Measurements from ENCODE around the gene HPSE2. TPM values are rescaled to one million over a fixed set of nuclear protein-coding genes. Genes with fewer than 3 reads are reported as not detected.

Gene HPSE2
- total RNA-seq, 1 experiment from 2014 or later, result 0.20 TPM

- H3K4me2 ChIP-seq (ENCODE audit: insufficient read depth, insufficient read length, low read length), result no peak overlapping the region
- H3K14ac ChIP-seq (ENCODE audit: insufficient read depth, low read length), result no peak overlapping the region
- Mint-ChIP-seq H3K27me3 (ENCODE audit: low read depth) (no peaks in the 10 kb centered on the region), H3K4me1 (no peaks in the 10 kb centered on the region), H3K27ac (no peak overlapping the region), H3K9me3 (no peaks in the 10 kb centered on the region), H3K4me3 (no peak overlapping the region), H3K36me3 (ENCODE audit: insufficient read depth in 1 of 3, low read depth in 3 of 3) (no peaks in the 10 kb centered on the region)
- H3T11ph ChIP-seq (ENCODE audit: low read length), result no peak overlapping the region
- no peaks in the 10 kb centered on the region for H3K23me2 ChIP-seq (ENCODE audit: insufficient read length, low read depth, low read length, poor library complexity, severe bottlenecking)
- no peaks in the 10 kb centered on the region for H3K27me3 ChIP-seq (ENCODE audit: insufficient read depth, low read length)
- no peak overlapping the region for H3K56ac ChIP-seq (ENCODE audit: insufficient read length, low read depth, low read length)
- no peak overlapping the region for H3K23ac ChIP-seq (ENCODE audit: insufficient read length, low read depth, low read length)
- no peak for DNase-seq
- H3K18ac ChIP-seq (ENCODE audit: insufficient read length, low read depth, low read length), result no peak overlapping the region
- no peak overlapping the region for H4K8ac ChIP-seq (replicated peaks; ENCODE audit: insufficient read length, low read depth, low read length)
- no peak overlapping the region for H2BK12ac ChIP-seq (ENCODE audit: insufficient read length, low read depth, low read length)
- H3K4ac ChIP-seq (ENCODE audit: low read depth, low read length), result no peak overlapping the region
- H2BK15ac ChIP-seq (ENCODE audit: low read depth, low read length), result no peak overlapping the region
- TF ChIP-seq CTCF (conservative IDR thresholded peaks at IDR 0.05), result no peak
- no peak overlapping the region for H4K91ac ChIP-seq (ENCODE audit: insufficient read length, low read depth, low read length)
- no peaks in the 10 kb centered on the region for H3K4me1 ChIP-seq (ENCODE audit: insufficient read depth, low read length)
- H3K27ac ChIP-seq (ENCODE audit: insufficient read length, low read depth, low read length), result no peak overlapping the region
- H4K20me1 ChIP-seq (ENCODE audit: control insufficient read depth, insufficient read depth, insufficient read length), result no peaks in the 10 kb centered on the region
- no peaks in the 10 kb centered on the region for H3K9me3 ChIP-seq (ENCODE audit: control insufficient read depth, low read depth, low read length)
- H3K79me2 ChIP-seq (ENCODE audit: insufficient read depth, low read length), result no peaks in the 10 kb centered on the region
- H3K9ac ChIP-seq (ENCODE audit: extremely low read depth, insufficient read length, low read length), result no peak overlapping the region
- no peak overlapping the region for H2BK5ac ChIP-seq (ENCODE audit: insufficient read length, low read length)
- H2BK120ac ChIP-seq (ENCODE audit: low read depth, low read length, poor library complexity, severe bottlenecking), result no peak overlapping the region
- no peak overlapping the region for H4K5ac ChIP-seq (ENCODE audit: insufficient read length, low read depth, low read length)
- H2AFZ ChIP-seq (ENCODE audit: low read length), result no peak overlapping the region
- no peak overlapping the region for H2BK20ac ChIP-seq (ENCODE audit: low read depth, low read length, poor library complexity, severe bottlenecking)
- H2AK5ac ChIP-seq (ENCODE audit: insufficient read length, low read length), result no peak overlapping the region
- no peaks in the 10 kb centered on the region for H3K79me1 ChIP-seq (ENCODE audit: insufficient read depth, low read depth, low read length, poor library complexity, severe bottlenecking)
Observed at GRCh38 chr10:98967601-98968000, 268.1 kb downstream of the HPSE2 start.
